H9 (cell line): ENCODE results near the gene INPP5A. TPM values are rescaled to one million over a fixed set of nuclear protein-coding genes. Genes with fewer than 3 reads are reported as not detected.
"Not testable (repeated sequence)": the region's sequence is repeated elsewhere in the genome, so short reads cannot be mapped to it uniquely, and the experiment has no call there.

ENCODE experiments used
- DNase-seq: peaks from one replicate; pipeline ENCODE4 v3.0.0-alpha.2; 2017
- H2AFZ ChIP-seq: one replicate; pipeline ENCODE4 v1.6.1; 2013; ENCODE audit warnings: mild to moderate bottlenecking, low read length, control low read depth, moderate library complexity
- H2AK5ac ChIP-seq: 2 replicates; pipeline ENCODE4 v1.6.1; 2013; ENCODE audit warnings: low read length, control low read depth, mixed read lengths; ENCODE audit not compliant: insufficient read length
- H2BK120ac ChIP-seq: one replicate; pipeline ENCODE4 v1.6.1; 2013; ENCODE audit warnings: low read depth, mild to moderate bottlenecking, low read length, control low read depth, inconsistent platforms; ENCODE audit not compliant: poor library complexity, severe bottlenecking
- H2BK12ac ChIP-seq: 2 replicates; pipeline ENCODE4 v1.6.1; 2013; ENCODE audit warnings: low read length, control low read depth, mixed read lengths, low read depth; ENCODE audit not compliant: insufficient read length
- H2BK15ac ChIP-seq: 2 replicates; pipeline ENCODE4 v1.6.1; 2013; ENCODE audit warnings: low read depth, low read length, control low read depth
- H2BK20ac ChIP-seq: one replicate; pipeline ENCODE4 v1.6.1; 2013; ENCODE audit warnings: low read depth, mild to moderate bottlenecking, low read length, control low read depth, inconsistent platforms; ENCODE audit not compliant: poor library complexity, severe bottlenecking
- H2BK5ac ChIP-seq: 2 replicates; pipeline ENCODE4 v1.6.1; 2013; ENCODE audit warnings: low read length, control low read depth, mixed read lengths; ENCODE audit not compliant: insufficient read length
- H3K14ac ChIP-seq: 2 replicates; pipeline ENCODE4 v1.6.1; 2013; ENCODE audit warnings: low read length, control low read depth; ENCODE audit not compliant: insufficient read depth
- H3K18ac ChIP-seq: 2 replicates; pipeline ENCODE4 v1.6.1; 2013; ENCODE audit warnings: low read depth, mild to moderate bottlenecking, mixed read lengths, low read length, control low read depth; ENCODE audit not compliant: insufficient read length
- H3K23ac ChIP-seq: 2 replicates; pipeline ENCODE4 v1.6.1; 2013; ENCODE audit warnings: low read length, control low read depth, mixed read lengths, low read depth; ENCODE audit not compliant: insufficient read length
- H3K23me2 ChIP-seq: 2 replicates; pipeline ENCODE4 v1.6.1; 2013; ENCODE audit warnings: low read depth, mild to moderate bottlenecking, mixed read lengths, low read length, control low read depth; ENCODE audit not compliant: insufficient read length, poor library complexity, severe bottlenecking
- H3K27ac ChIP-seq: 2 replicates; pipeline ENCODE4 v1.5.1; 2013; ENCODE audit warnings: low read length, control low read depth, mixed read lengths, low read depth; ENCODE audit not compliant: insufficient read length
- H3K27me3 ChIP-seq: 2 replicates; pipeline ENCODE4 v1.6.1; 2013; ENCODE audit warnings: low read length, control low read depth, inconsistent platforms; ENCODE audit not compliant: insufficient read depth
- H3K4ac ChIP-seq: 2 replicates; pipeline ENCODE4 v1.6.1; 2013; ENCODE audit warnings: low read depth, mild to moderate bottlenecking, control low read depth, inconsistent platforms, low read length, moderate library complexity
- H3K4me1 ChIP-seq: 2 replicates; pipeline ENCODE4 v1.6.1; 2013; ENCODE audit warnings: low read length, control low read depth, inconsistent platforms; ENCODE audit not compliant: insufficient read depth
- H3K4me2 ChIP-seq: 2 replicates; pipeline ENCODE4 v1.6.1; 2013; ENCODE audit warnings: low read length, control low read depth, mixed read lengths; ENCODE audit not compliant: insufficient read length, insufficient read depth
- H3K56ac ChIP-seq: 2 replicates; pipeline ENCODE4 v1.6.1; 2013; ENCODE audit warnings: low read depth, mild to moderate bottlenecking, mixed read lengths, low read length, control low read depth; ENCODE audit not compliant: insufficient read length
- H3K79me1 ChIP-seq: 2 replicates; pipeline ENCODE4 v1.6.1; 2013; ENCODE audit warnings: low read depth, mild to moderate bottlenecking, moderate library complexity, low read length, control low read depth, inconsistent platforms; ENCODE audit not compliant: insufficient read depth, poor library complexity, severe bottlenecking
- H3K79me2 ChIP-seq: 2 replicates; pipeline ENCODE4 v1.6.1; 2013; ENCODE audit warnings: low read length, control low read depth, inconsistent platforms; ENCODE audit not compliant: insufficient read depth
- H3K9ac ChIP-seq: 2 replicates; pipeline ENCODE4 v1.6.1; 2013; ENCODE audit warnings: low read length, control low read depth, mixed read lengths; ENCODE audit not compliant: insufficient read length; ENCODE audit errors: extremely low read depth
- H3K9me3 ChIP-seq: one replicate; pipeline ENCODE4 v1.6.1; 2013; ENCODE audit warnings: low read depth, low read length, inconsistent platforms; ENCODE audit not compliant: control insufficient read depth
- H3T11ph ChIP-seq: one replicate; pipeline ENCODE4 v1.6.1; 2013; ENCODE audit warnings: mild to moderate bottlenecking, low read length, control low read depth, inconsistent platforms
- H4K20me1 ChIP-seq: one replicate; pipeline ENCODE4 v1.6.1; 2013; ENCODE audit not compliant: control insufficient read depth, insufficient read length, insufficient read depth
- H4K5ac ChIP-seq: 2 replicates; pipeline ENCODE4 v1.6.1; 2013; ENCODE audit warnings: low read depth, mild to moderate bottlenecking, mixed read lengths, low read length, control low read depth; ENCODE audit not compliant: insufficient read length
- H4K8ac ChIP-seq: replicated peaks from 2 replicates; pipeline ENCODE4 v1.6.1; 2013; ENCODE audit warnings: low read length, control low read depth, mixed read lengths, low read depth; ENCODE audit not compliant: insufficient read length
- H4K91ac ChIP-seq: 2 replicates; pipeline ENCODE4 v1.6.1; 2013; ENCODE audit warnings: low read depth, mild to moderate bottlenecking, moderate library complexity, mixed read lengths, low read length, control low read depth; ENCODE audit not compliant: insufficient read length
- H3K27ac Mint-ChIP-seq, 3 experiments: 2 replicates in 2 of 3; 3 replicates in 1 of 3; pipeline ENCODE4 v1.8.0; 2020 to 2021; ENCODE audit warnings: mixed read lengths in 3 of 3, mild to moderate bottlenecking in 1 of 3, moderate library complexity in 1 of 3
- H3K27me3 Mint-ChIP-seq: 2 replicates; pipeline ENCODE4 v1.8.0; 2021; ENCODE audit warnings: low read depth, mild to moderate bottlenecking, moderate library complexity, mixed read lengths
- H3K36me3 Mint-ChIP-seq, 3 experiments: 2 replicates in 2 of 3; 3 replicates in 1 of 3; pipeline ENCODE4 v1.8.0; 2020 to 2021; ENCODE audit warnings: low read depth in 3 of 3, mixed read lengths in 3 of 3; ENCODE audit not compliant: insufficient read depth in 1 of 3
- H3K4me1 Mint-ChIP-seq, 2 experiments: 2 replicates each; pipeline ENCODE4 v1.8.0; 2020; ENCODE audit warnings: mixed read lengths in 2 of 2
- H3K4me3 Mint-ChIP-seq, 2 experiments: 2 replicates in 1 of 2; 3 replicates in 1 of 2; pipeline ENCODE4 v1.8.0; 2020 to 2021; ENCODE audit warnings: mild to moderate bottlenecking in 2 of 2, mixed read lengths in 2 of 2, moderate library complexity in 1 of 2
- H3K9me3 Mint-ChIP-seq, 2 experiments: 2 replicates in 1 of 2; 3 replicates in 1 of 2; pipeline ENCODE4 v1.8.0; 2020; ENCODE audit warnings: mild to moderate bottlenecking in 2 of 2, mixed read lengths in 2 of 2, moderate library complexity in 1 of 2
- CTCF ChIP-seq: fragments of 200-600 bp; sonication (generic); conservative IDR thresholded peaks from 3 replicates; pipeline ENCODE4 v1.8.0; 2021; ENCODE audit warnings: antibody characterized with exemption, mild to moderate bottlenecking
- WGBS: extraction: QIAGEN DNeasy Blood & Tissue Kit; methylation state at CpG from one replicate; pipeline ENCODE4 v1.1.7; 2013; ENCODE audit warnings: missing lambda C conversion rate, low lambda C conversion rate, mixed read lengths; ENCODE audit not compliant: insufficient read length; ENCODE audit errors: extremely low coverage; 5-methylcytosine and 5-hydroxymethylcytosine counted together
- total RNA-seq: library from RNA; stranded (reverse); gene quantifications from 2 replicates; pipeline ENCODE4 v1.2.1, GENCODE V29; 2021

The INPP5A gene
- total RNA-seq, 1 experiment from 2014 or later = 17.7 TPM

GRCh38 chr10:132551808-132552130, 14.2 kb downstream of the INPP5A start:
- no peak overlapping the region for H3K56ac ChIP-seq
- H3K36me3 Mint-ChIP-seq = no peaks in the 10 kb centered on the region
- no peaks in the 10 kb centered on the region for H4K20me1 ChIP-seq
- H2BK20ac ChIP-seq = no peak overlapping the region
- no CpG with 5 or more reads among the region's 8 CpGs for WGBS
- H3K14ac ChIP-seq = no peak overlapping the region; the same call in 1 of the 2 replicates
- no peak overlapping the region for H3K4me2 ChIP-seq
- no peaks in the 10 kb centered on the region for H3K79me1 ChIP-seq
- H4K5ac ChIP-seq = no peak overlapping the region
- H4K91ac ChIP-seq = no peak overlapping the region
- no peak overlapping the region for H2BK12ac ChIP-seq
- H3K23me2 ChIP-seq = no peaks in the 10 kb centered on the region
- no peaks in the 10 kb centered on the region for H3K4me1 ChIP-seq
- no peak overlapping the region for H2BK5ac ChIP-seq
- no peak overlapping the region for H3K4ac ChIP-seq
- no peak overlapping the region for H4K8ac ChIP-seq
- no peaks in the 10 kb centered on the region for H3K9me3 ChIP-seq
- no peak overlapping the region for H3K4me3 Mint-ChIP-seq
- no peak overlapping the region for H2AK5ac ChIP-seq
- H3K27ac Mint-ChIP-seq = no peak overlapping the region
- H2BK15ac ChIP-seq = no peak overlapping the region
- H3T11ph ChIP-seq = no peak overlapping the region
- H2AFZ ChIP-seq = no peak overlapping the region
- no peaks in the 10 kb centered on the region for H3K9me3 Mint-ChIP-seq
- DNase-seq = no peak
- 0 out of 4 replicates have a peak, but pooled peaks cover 0 to 2% of the 10 kb centered on the region in 2 experiments for H3K4me1 Mint-ChIP-seq
- no peaks in the 10 kb centered on the region for H3K27me3 ChIP-seq
- H2BK120ac ChIP-seq = no peak overlapping the region
- H3K23ac ChIP-seq = no peak overlapping the region
- no peak overlapping the region for H3K18ac ChIP-seq
- no peak for TF ChIP-seq CTCF
- H3K9ac ChIP-seq = no peak overlapping the region
- no peak overlapping the region for H3K27ac ChIP-seq
- H3K79me2 ChIP-seq = peaks cover 2% of the 10 kb centered on the region; the same call in 1 of the 2 replicates
- no peaks in the 10 kb centered on the region; the same call in none of the 2 replicates for H3K27me3 Mint-ChIP-seq

- H2AFZ ChIP-seq, H4K8ac ChIP-seq, H3K27ac Mint-ChIP-seq, H3K4me1 ChIP-seq, H3K9ac ChIP-seq, H3K18ac ChIP-seq, H3K9me3 Mint-ChIP-seq, H3K4me2 ChIP-seq, H3K27me3 ChIP-seq, H3K36me3 Mint-ChIP-seq, H3K23ac ChIP-seq, H2BK120ac ChIP-seq, H3K14ac ChIP-seq, H4K91ac ChIP-seq, H3K4me3 Mint-ChIP-seq, H3K56ac ChIP-seq, H3K79me2 ChIP-seq, H3K79me1 ChIP-seq, H2BK20ac ChIP-seq, H2BK15ac ChIP-seq, H3K4ac ChIP-seq, H3K23me2 ChIP-seq, H3K27ac ChIP-seq, H2BK12ac ChIP-seq, H3K9me3 ChIP-seq, H3T11ph ChIP-seq, DNase-seq, H4K5ac ChIP-seq, H2AK5ac ChIP-seq, H4K20me1 ChIP-seq, H3K27me3 Mint-ChIP-seq, H3K4me1 Mint-ChIP-seq, H2BK5ac ChIP-seq: not testable (repeated sequence)
- no CpG with 5 or more reads among the region's 6 CpGs for WGBS
Measured at GRCh38 chr10:132552635-132553034, 15.0 kb downstream of the INPP5A start.
